Astrocyte of the spinal cord (primary cell): ENCODE measurements around the gene SLC1A3.

Experiments
- DNase-seq: peaks from one replicate; pipeline ENCODE4 v3.0.0; 2011; ENCODE audit warnings: low read depth, low spot score
- H3K4me3 ChIP-seq: 2 replicates; pipeline ENCODE4 v1.5.1; 2011; ENCODE audit warnings: low read depth, mild to moderate bottlenecking, low read length, moderate library complexity
- in situ Hi-C: cut with HindIII; loops from 2 replicates; pipeline ENCODE4 v1.10.0; 2017; ENCODE audit warnings: low sequenced_read_pairs
- TF ChIP-seq, protein P1 (sequence below): IDR thresholded peaks from 2 replicates; pipeline ENCODE4 v1.5.1; 2012; ENCODE audit warnings: low read depth, mild to moderate bottlenecking, low read length, inconsistent platforms

SLC1A3 gene

DNA sequence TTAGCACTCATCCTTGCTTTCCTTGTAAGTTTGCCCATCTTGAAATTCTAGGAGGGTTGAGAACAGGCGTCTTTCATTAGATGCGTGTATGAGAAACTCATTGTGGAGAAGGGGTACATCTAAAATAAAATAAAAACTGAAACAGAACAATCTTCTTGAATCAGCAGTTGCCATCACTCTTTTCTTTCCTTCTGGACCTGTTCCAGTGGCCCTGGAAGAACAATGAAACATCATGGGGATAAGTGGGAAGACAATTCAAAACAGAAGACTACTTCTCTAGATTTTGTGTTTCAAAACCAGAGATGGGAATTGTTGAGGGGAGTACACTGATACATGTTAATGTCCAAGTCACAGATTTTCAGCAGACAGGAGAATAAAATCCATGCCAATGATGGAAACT, 59.9 kb downstream of the SLC1A3 start:
- TF ChIP-seq, protein P1, sequence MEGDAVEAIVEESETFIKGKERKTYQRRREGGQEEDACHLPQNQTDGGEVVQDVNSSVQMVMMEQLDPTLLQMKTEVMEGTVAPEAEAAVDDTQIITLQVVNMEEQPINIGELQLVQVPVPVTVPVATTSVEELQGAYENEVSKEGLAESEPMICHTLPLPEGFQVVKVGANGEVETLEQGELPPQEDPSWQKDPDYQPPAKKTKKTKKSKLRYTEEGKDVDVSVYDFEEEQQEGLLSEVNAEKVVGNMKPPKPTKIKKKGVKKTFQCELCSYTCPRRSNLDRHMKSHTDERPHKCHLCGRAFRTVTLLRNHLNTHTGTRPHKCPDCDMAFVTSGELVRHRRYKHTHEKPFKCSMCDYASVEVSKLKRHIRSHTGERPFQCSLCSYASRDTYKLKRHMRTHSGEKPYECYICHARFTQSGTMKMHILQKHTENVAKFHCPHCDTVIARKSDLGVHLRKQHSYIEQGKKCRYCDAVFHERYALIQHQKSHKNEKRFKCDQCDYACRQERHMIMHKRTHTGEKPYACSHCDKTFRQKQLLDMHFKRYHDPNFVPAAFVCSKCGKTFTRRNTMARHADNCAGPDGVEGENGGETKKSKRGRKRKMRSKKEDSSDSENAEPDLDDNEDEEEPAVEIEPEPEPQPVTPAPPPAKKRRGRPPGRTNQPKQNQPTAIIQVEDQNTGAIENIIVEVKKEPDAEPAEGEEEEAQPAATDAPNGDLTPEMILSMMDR: no peak
- H3K4me3 ChIP-seq: no peak overlapping the region
- in situ Hi-C loops: no loop called here
- no peak for DNase-seq

DNA sequence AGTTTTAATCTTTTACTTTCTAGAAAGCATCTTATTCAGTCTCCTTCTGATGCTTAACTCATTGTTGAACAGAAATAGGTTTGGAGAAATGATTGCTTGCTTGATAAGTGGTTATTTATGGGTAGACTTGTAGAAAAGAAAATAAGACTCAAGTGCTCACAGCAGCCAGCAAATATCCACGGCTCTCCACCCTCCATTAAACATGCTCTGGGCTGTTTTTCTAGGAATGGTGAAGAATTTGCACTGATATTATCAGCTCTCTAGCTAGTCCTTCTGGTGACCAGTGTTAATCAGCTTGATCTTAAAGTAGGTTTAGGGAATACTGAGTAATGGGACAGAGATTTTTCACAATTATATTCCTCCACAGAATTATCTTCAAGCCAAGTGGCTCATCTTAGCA, 60.6 kb downstream of the SLC1A3 start:
- TF ChIP-seq, protein P1: no peak
- no peak for DNase-seq
- in situ Hi-C loops: no loop called here
- H3K4me3 ChIP-seq: no peak overlapping the region

DNA sequence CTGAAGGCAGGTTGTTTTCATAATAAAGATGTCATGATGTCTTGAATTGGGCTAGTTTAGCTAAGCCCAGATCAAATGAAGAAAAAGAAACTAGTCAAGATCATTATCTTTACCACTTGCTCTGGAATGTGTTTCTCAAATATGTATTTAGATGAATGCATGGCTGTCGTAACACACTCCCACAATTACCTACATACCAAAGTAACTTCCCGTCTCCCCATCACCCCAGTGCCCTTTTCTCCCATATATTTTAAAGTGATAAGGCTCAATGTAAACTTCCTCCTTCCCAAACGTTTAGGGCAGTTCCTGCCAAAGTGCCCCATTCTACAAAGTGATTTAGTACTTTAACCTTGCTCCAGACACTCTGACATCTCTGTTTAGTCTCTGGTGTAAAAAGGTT, 61.4 kb downstream of the SLC1A3 start:
- TF ChIP-seq, protein P1: no peak
- H3K4me3 ChIP-seq: no peak overlapping the region
- no peak for DNase-seq
- in situ Hi-C loops: no loop called here

DNA sequence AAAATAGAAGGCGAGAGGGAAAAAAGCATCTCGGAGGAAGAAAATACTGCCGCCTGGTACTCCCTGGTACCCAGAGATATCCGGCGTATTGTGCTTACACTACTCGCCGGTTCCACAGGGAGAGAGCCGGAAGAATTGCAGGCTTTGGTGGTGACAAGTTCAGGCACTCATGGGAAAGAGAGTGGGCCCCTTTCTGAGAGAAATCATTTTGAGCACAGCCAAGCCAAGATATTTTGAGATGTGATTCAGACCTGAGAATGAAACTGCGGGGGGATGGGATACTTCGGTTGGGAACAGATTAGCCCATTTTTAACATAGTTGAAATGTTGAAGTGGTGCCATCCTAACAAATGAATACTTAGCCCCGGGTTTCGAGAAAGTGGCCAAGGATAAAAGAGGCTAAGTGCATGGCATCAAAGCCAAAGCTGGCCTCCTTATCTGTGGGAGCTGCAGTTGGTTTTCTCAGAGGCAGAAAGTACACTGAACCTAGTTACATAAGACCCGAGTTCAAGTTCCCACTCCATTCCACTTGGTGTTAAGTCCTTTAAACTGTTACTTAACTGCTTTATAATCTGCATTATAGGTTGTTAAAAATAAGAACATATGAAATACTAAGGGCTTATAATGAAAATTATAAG, 62.7 kb downstream of the SLC1A3 start:
- no peak for DNase-seq
- TF ChIP-seq, protein P1: no peak

DNA sequence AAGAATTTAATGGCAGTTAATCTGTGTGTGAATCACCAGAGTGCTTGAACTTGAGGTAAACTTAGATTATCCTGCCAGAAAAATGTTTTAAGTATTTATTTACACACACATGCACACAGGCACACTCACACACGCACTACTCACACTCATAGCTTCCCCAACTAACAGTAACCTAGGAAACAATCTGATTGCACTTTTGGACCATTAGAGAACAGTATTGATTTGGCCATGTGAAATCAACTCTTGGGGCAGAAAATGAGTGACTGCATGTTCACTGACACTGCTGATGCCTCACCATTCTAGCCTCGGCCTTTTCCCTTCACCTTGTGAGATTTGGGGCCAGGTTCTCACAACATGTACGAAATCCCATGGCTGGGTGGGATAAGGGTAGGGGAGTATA, 64.1 kb downstream of the SLC1A3 start:
- TF ChIP-seq, protein P1: no peak
- no peak overlapping the region for H3K4me3 ChIP-seq
- DNase-seq: no peak
- in situ Hi-C loops: no loop called here

More for the DNA sequence above, 62.7 kb downstream of the SLC1A3 start:
- no peak overlapping the region for H3K4me3 ChIP-seq
- in situ Hi-C loops: no loop called here

DNA sequence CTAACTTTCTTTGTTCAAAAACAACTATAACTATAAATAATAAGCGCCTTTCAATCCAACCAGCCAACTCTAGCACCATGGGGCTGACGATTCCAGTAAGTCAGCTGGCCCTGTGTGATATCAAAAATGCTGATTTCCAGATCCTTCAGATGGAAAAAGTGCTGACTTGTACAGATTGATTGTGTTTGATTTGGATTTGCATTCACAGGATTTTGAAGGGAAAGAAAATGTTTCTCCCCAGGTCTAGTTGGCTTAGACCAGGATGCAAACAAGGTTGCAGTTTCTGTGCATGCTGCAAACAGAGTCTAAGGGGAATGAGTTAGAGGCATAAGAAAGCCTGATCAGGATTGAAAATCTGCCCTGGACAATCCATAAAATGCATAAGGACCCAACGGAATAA, 68.9 kb downstream of the SLC1A3 start:
- TF ChIP-seq, protein P1: no peak
- no peak for DNase-seq
- in situ Hi-C loops: no loop called here
- no peak overlapping the region for H3K4me3 ChIP-seq
